Activated T-cell treated with anti-CD3 and anti-CD28 coated beads for 48 hours (primary cell): ENCODE results near the gene CRYL1.

Experiments used
- DNase-seq: peaks from one replicate; pipeline ENCODE4 v3.0.0-alpha.2; 2020; ENCODE audit warnings: low read depth

Gene CRYL1

GRCh38 chr13:20424559-20424852, 101.2 kb downstream of the CRYL1 start:
- DNase-seq, result no peak

GRCh38 chr13:20422362-20422761, 103.3 kb downstream of the CRYL1 start:
- DNase-seq, result no peak

GRCh38 chr13:20420938-20421337, 104.7 kb downstream of the CRYL1 start:
- no peak for DNase-seq

DNA sequence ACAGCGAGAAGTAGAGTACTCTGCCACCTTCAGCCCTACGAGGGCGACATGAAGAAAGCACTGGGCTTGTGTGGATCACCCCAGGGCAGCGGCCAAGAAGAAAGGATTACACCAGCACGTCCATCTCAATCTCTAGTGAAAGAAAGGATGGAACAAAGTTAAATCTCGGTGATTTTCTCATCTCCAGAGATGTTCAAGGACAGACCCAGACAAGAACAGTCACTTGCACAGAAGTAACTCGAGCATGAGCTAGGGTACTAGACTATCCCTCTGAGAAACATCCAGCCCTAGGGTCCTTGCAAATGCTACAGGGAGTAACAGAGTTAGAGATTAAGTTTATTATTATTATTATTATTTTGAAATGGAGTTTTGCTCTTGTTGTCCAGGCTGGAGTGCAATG, 106.7 kb downstream of the CRYL1 start:
- no peak for DNase-seq

- DNase-seq, result no peak
These were observed 109.4 kb downstream of the CRYL1 start for GRCh38 chr13:20416223-20416745.

DNA sequence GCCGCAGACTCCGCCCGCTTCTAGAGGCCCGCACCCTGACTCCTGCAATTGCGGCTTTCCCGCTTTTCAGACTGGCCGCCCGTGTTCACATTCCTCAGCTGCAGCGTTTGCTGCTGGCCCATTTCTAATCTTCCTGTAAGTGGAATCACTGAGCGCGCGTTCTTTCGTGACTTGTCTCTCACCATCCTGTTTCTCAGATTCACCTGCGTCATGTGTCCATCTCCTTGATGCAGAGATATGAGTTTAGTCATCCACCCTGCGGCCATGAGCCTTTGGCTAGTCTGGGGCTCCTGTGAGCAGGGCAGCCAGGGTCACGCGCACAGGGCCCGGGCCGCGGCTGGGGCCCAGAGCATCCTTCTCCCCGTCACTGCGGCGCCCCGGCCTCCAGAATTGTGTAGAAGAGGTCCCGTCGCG, 110.0 kb downstream of the CRYL1 start:
- DNase-seq, result no peak

- no peak for DNase-seq
These were observed 110.4 kb downstream of the CRYL1 start for GRCh38 chr13:20415306-20415679.

GRCh38 chr13:20414546-20415305, 110.9 kb downstream of the CRYL1 start:
- no peak for DNase-seq

GRCh38 chr13:20412691-20413355, 112.8 kb downstream of the CRYL1 start:
- DNase-seq, result no peak

DNA sequence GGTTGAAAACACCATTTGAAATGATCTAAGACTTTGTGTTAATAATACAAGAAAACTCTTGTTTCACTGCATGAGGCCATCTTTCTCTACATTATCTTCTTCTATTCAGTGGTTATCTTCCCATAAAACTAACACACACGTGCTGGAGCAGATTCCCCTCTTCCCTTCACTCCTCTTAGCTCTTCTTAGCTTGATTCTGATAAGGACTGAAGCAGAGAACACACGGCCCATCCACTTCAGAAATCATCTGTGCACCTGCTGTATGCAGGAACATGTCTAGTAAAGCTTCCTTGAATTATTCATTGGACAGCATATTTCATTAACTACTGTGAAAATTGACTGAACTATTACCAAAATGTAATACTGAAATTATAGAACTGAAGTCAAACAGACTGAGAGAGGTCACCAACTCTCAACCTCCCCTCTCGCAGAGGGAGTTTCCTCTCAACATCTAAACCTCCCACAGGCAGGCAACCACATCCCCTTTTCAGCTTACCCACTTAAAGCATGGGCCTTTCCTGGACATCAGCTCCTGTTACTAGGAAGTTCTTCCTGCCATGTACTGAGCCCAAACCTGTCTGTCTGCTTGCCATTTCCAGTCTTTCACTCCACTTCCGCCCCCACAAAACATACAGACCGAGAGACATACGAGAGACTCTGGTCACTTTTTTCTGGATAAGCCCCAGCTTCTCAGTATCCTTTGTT, 113.9 kb downstream of the CRYL1 start:
- no peak for DNase-seq

GRCh38 chr13:20410726-20411125, 114.9 kb downstream of the CRYL1 start:
- no peak for DNase-seq

- DNase-seq, result no peak
These were observed 117.5 kb downstream of the CRYL1 start for GRCh38 chr13:20408181-20408580.

- no peak for DNase-seq
These were observed 117.9 kb downstream of the CRYL1 start for GRCh38 chr13:20407759-20408158.

DNA sequence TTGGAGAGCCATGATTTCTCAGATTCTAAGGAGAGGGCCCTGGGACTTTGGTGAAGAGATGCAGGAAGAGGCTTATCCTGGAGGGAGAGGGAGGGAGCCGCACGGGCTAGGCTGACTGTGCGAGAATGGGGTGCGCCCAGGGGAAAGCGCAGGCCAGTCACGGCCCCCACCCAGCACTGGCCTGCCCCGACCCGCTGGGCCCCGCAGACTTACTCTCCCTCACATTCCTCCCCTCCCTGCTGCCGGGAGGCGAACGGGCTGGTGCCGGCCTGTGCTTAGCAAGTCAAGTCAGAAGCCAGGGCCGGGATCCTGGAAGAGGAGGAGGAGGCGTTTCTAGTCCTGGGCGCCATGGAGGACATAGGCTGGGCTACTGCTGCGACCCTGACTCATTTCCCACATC, 120.0 kb downstream of the CRYL1 start:
- DNase-seq, result no peak

DNA sequence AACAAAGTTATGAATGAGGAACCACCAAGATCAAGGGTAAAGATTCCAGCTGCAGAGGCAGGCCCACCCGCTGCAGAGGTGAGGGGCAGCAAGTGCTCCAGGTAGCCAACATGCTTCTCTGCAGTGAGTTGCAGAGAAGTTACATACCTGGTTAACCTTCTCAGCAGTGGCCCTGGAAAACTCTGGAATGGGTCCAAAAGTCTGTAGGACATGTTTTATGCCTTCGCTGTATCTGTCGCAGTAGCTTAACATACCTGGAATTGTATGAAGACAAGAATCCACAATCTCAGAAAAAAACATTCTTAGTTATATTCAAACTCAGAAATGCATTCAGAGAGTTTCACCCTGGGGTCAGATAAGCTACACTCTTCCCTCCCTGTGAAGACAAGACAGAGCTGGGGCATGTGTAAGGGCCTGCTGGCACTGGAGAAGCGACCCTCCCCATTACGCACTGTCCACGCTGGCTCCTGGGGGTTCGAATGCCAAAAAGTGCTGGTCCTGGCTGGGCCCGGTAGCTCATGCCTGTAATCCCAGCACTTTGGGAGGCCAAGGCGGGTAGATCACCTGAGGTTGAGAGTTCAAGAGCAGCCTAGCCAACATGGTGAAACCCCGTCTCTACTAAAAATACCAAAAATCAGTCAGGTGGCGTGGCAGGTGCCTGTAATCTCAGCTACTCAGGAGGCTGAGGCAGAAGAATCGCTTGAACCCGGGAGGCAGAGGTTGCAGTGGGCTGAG, 121.0 kb downstream of the CRYL1 start:
- DNase-seq, result no peak

GRCh38 chr13:20403826-20404225, 121.8 kb downstream of the CRYL1 start:
- DNase-seq, result no peak

DNA sequence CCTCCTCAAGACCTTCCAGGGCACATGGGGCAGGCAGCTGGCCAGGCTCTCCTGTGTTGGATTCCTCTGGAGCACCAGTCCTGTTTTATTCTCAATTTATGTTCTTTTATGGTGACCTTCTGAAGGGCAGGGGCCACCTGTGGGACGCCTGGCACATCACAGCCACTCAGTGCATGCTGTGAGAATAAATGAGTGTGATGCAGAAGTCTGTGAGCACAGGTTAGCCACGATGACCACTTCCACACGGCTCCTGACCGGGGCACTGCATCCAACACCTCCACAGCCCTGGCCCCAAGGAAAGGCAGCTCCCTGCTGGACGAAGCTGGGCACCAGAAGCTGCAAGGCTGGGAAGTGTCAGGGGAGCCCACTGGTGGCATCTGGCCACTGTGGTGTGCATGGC, 122.8 kb downstream of the CRYL1 start:
- no peak for DNase-seq

- no peak for DNase-seq
These were observed 123.5 kb downstream of the CRYL1 start for GRCh38 chr13:20401931-20402856.

- no peak for DNase-seq
These were observed 124.1 kb downstream of the CRYL1 start for GRCh38 chr13:20401531-20401930.

- DNase-seq, result no peak
These were observed 124.9 kb downstream of the CRYL1 start for GRCh38 chr13:20400774-20401173.

DNA sequence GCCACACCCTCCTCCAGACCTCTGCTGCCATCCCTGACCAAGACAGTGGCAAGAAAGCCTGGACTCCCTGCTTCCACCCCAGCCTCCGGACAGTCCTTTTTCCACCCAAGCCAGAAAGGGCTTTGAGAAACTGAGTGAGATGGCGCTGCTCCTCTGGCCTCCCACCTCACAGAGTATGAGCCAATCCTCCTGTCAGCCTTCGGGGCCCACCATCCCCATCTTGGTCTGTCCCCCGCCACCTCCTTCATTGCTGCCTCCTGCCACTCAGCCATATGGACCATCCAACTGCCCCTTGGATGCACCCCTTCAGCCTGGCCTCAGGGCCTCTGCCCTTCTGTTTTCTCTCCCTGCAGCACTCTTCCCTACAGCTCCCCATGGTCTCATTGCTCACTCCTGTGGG, 125.7 kb downstream of the CRYL1 start:
- DNase-seq, result no peak
